Upper lobe of left lung (tissue), 4 donors: Measurements from ENCODE around the gene NPC2.

ENCODE experiments used
- CTCF ChIP-seq, 6 experiments: fragments of 450-650 bp in 4 of 6; fragments of 200-600 bp in 2 of 6; sonication (generic) in 2 of 6; IDR thresholded peaks; one replicate each; pipeline ENCODE4 v1.5.1; 2016 to 2019; ENCODE audit warnings: antibody characterized with exemption in 6 of 6
- POLR2A ChIP-seq, 4 donors: fragments of 450-650 bp; IDR thresholded peaks; one replicate each; pipeline ENCODE4 v1.5.1; 2016 to 2017; ENCODE audit warnings: antibody characterized with exemption in 4 of 4, mild to moderate bottlenecking in 2 of 4
- POLR2AphosphoS5 ChIP-seq, 2 donors: sonication (generic); formaldehyde crosslinking; IDR thresholded peaks; one replicate each; pipeline ENCODE4 v1.5.1; 2017; ENCODE audit warnings: antibody characterized with exemption in 2 of 2

GRCh38 chr14:74456684-74457564 lies 36.2 kb downstream of the NPC2 start:
- TF ChIP-seq CTCF (IDR thresholded peaks at IDR 0.05) (no peak), POLR2A (IDR thresholded peaks at IDR 0.05) (no peak), POLR2AphosphoS5 (IDR thresholded peaks at IDR 0.05) (no peak)
